Neural cell (in vitro differentiated cells): ENCODE measurements around the gene SYT17. TPM values are rescaled to one million over a fixed set of nuclear protein-coding genes. Genes with fewer than 3 reads are reported as not detected.

Experiments
- H2AFZ ChIP-seq: fragments of 200-600, 300-800 bp; sonication (generic), shearing (Covaris generic); 2 replicates; pipeline ENCODE4 v1.6.0; 2014; ENCODE audit warnings: low read depth, mild to moderate bottlenecking, antibody characterized with exemption, low read length, moderate library complexity
- H3F3A ChIP-seq: fragments of 200-600 bp; shearing (Covaris generic); 2 replicates; pipeline ENCODE4 v1.6.1; 2016; ENCODE audit warnings: mild to moderate bottlenecking, moderate library complexity, mixed read lengths, antibody characterized with exemption, low read length; ENCODE audit not compliant: insufficient read depth, poor library complexity, severe bottlenecking
- H3K27ac ChIP-seq: fragments of 200-600, 300-800 bp; sonication (generic), shearing (Covaris generic); 2 replicates; pipeline ENCODE4 v1.5.1; 2014; ENCODE audit warnings: mild to moderate bottlenecking, low read length, moderate library complexity
- H3K27me3 ChIP-seq: fragments of 300-800, 200-600 bp; sonication (generic), shearing (Covaris generic); 2 replicates; pipeline ENCODE4 v1.6.0; 2014; ENCODE audit warnings: mild to moderate bottlenecking, low read depth, low read length, moderate library complexity; ENCODE audit not compliant: insufficient read depth
- H3K36me3 ChIP-seq: fragments of 300-800, 200-600 bp; sonication (generic), shearing (Covaris generic); 2 replicates; pipeline ENCODE4 v1.5.1; 2014; ENCODE audit warnings: mild to moderate bottlenecking, antibody characterized with exemption, low read length, moderate library complexity; ENCODE audit not compliant: insufficient read depth
- H3K4me2 ChIP-seq: fragments of 300-800, 200-600 bp; sonication (generic), shearing (Covaris generic); 2 replicates; pipeline ENCODE4 v1.6.0; 2014; ENCODE audit warnings: mild to moderate bottlenecking, low read length
- H3K4me3 ChIP-seq: fragments of 300-800, 200-600 bp; sonication (generic), shearing (Covaris generic); 2 replicates; pipeline ENCODE4 v1.5.1; 2014; ENCODE audit warnings: mild to moderate bottlenecking, low read length, moderate library complexity
- H3K79me2 ChIP-seq: fragments of 200-600 bp; shearing (Covaris generic); replicated peaks from 2 replicates; pipeline ENCODE4 v1.6.0; 2014; ENCODE audit warnings: mild to moderate bottlenecking, low read length, moderate library complexity; ENCODE audit not compliant: insufficient read depth
- H3K9ac ChIP-seq: fragments of 300-800, 200-600 bp; sonication (generic), shearing (Covaris generic); 2 replicates; pipeline ENCODE4 v1.6.1; 2016; ENCODE audit warnings: mild to moderate bottlenecking, low read length, mixed read lengths
- H3K9me2 ChIP-seq: fragments of 200-600 bp; shearing (Covaris generic); 2 replicates; pipeline ENCODE4 v1.6.1; 2016; ENCODE audit warnings: mild to moderate bottlenecking, low read length, mixed read lengths; ENCODE audit not compliant: insufficient read depth
- H3K9me3 ChIP-seq: fragments of 200-600, 300-800 bp; sonication (generic), shearing (Covaris generic); 2 replicates; pipeline ENCODE4 v1.6.1; 2016; ENCODE audit warnings: mild to moderate bottlenecking, mixed run types, low read length, moderate library complexity, mixed read lengths
- H4K20me1 ChIP-seq: fragments of 200-600 bp; shearing (Covaris generic); 2 replicates; pipeline ENCODE4 v1.6.1; 2016; ENCODE audit warnings: mild to moderate bottlenecking, mixed run types; ENCODE audit not compliant: insufficient read depth
- EP300 ChIP-seq: fragments of 450-650 bp; conservative IDR thresholded peaks from 2 replicates; pipeline ENCODE4 v1.6.1; 2014; ENCODE audit warnings: antibody characterized with exemption, mild to moderate bottlenecking, moderate library complexity; ENCODE audit not compliant: poor library complexity, severe bottlenecking
- EZH2 ChIP-seq: fragments of 200-600, 300-800 bp; shearing (Covaris generic), sonication (generic); IDR thresholded peaks from 2 replicates; pipeline ENCODE4 v1.6.1; 2014; ENCODE audit warnings: antibody characterized with exemption, low read length, borderline replicate concordance, mild to moderate bottlenecking; ENCODE audit not compliant: insufficient read depth, poor library complexity, severe bottlenecking
- MXI1 ChIP-seq: fragments of 450-650 bp; conservative IDR thresholded peaks from 2 replicates; pipeline ENCODE4 v1.6.1; 2014; ENCODE audit warnings: antibody characterized with exemption, mild to moderate bottlenecking; ENCODE audit not compliant: poor library complexity, severe bottlenecking
- POLR2AphosphoS5 ChIP-seq: IDR thresholded peaks from 2 replicates; pipeline ENCODE4 v1.6.1; 2012
- RAD21 ChIP-seq: fragments of 450-650 bp; conservative IDR thresholded peaks from 2 replicates; pipeline ENCODE4 v1.6.1; 2014; ENCODE audit warnings: antibody characterized with exemption, mild to moderate bottlenecking, moderate library complexity
- SMC3 ChIP-seq: fragments of 450-650 bp; conservative IDR thresholded peaks from 2 replicates; pipeline ENCODE4 v1.6.1; 2014; ENCODE audit warnings: antibody characterized with exemption, mild to moderate bottlenecking, moderate library complexity; ENCODE audit not compliant: poor library complexity
- TAF1 ChIP-seq: IDR thresholded peaks from 2 replicates; pipeline ENCODE4 v1.6.1; 2012; ENCODE audit warnings: low read depth
- polyA plus RNA-seq: library from polyadenylated mRNA; depleted of rRNA; stranded (reverse); fragments of >200 nt; gene quantifications from 2 replicates; pipeline ENCODE4 v1.2.3, GENCODE V29; 2014
- TF ChIP-seq, protein P1 (sequence below): fragments of 450-650 bp; IDR thresholded peaks from 2 replicates; pipeline ENCODE4 v1.5.1; 2014; ENCODE audit warnings: antibody characterized with exemption, mild to moderate bottlenecking, moderate library complexity; ENCODE audit not compliant: poor library complexity, severe bottlenecking
- TF ChIP-seq, protein P2 (sequence below): IDR thresholded peaks from 2 replicates; pipeline ENCODE4 v1.6.1; 2012; ENCODE audit warnings: borderline replicate concordance

Gene SYT17
- polyA plus RNA-seq, 1 donor from 2014 or later, result 3.0 TPM

DNA sequence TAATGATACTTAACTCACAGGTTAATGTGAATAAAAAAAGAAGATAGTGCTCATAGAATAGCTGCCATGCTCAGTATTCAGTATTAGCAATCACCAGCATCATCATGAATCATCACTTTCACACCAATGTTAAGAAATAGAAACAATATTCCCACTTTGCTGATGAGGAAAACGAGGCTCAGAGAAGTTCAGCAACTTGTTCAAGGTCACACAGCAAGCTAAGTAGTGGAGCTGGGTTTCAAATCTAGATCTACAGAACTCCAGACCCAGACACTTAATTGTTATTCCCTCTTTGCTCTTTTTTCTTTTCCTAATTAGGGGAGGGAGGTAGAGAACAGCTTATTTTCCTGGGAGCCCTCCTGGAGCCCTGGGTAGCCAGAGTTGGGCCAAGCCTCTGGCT is 140.4 kb downstream of the SYT17 start:
- TF ChIP-seq MXI1 (no peak), EZH2 (no peak), EP300 (no peak), TAF1 (no peak), RAD21 (no peak), POLR2AphosphoS5 (no peak)
- TF ChIP-seq, protein P1, sequence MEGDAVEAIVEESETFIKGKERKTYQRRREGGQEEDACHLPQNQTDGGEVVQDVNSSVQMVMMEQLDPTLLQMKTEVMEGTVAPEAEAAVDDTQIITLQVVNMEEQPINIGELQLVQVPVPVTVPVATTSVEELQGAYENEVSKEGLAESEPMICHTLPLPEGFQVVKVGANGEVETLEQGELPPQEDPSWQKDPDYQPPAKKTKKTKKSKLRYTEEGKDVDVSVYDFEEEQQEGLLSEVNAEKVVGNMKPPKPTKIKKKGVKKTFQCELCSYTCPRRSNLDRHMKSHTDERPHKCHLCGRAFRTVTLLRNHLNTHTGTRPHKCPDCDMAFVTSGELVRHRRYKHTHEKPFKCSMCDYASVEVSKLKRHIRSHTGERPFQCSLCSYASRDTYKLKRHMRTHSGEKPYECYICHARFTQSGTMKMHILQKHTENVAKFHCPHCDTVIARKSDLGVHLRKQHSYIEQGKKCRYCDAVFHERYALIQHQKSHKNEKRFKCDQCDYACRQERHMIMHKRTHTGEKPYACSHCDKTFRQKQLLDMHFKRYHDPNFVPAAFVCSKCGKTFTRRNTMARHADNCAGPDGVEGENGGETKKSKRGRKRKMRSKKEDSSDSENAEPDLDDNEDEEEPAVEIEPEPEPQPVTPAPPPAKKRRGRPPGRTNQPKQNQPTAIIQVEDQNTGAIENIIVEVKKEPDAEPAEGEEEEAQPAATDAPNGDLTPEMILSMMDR, result no peak
- TF ChIP-seq, protein P2, sequence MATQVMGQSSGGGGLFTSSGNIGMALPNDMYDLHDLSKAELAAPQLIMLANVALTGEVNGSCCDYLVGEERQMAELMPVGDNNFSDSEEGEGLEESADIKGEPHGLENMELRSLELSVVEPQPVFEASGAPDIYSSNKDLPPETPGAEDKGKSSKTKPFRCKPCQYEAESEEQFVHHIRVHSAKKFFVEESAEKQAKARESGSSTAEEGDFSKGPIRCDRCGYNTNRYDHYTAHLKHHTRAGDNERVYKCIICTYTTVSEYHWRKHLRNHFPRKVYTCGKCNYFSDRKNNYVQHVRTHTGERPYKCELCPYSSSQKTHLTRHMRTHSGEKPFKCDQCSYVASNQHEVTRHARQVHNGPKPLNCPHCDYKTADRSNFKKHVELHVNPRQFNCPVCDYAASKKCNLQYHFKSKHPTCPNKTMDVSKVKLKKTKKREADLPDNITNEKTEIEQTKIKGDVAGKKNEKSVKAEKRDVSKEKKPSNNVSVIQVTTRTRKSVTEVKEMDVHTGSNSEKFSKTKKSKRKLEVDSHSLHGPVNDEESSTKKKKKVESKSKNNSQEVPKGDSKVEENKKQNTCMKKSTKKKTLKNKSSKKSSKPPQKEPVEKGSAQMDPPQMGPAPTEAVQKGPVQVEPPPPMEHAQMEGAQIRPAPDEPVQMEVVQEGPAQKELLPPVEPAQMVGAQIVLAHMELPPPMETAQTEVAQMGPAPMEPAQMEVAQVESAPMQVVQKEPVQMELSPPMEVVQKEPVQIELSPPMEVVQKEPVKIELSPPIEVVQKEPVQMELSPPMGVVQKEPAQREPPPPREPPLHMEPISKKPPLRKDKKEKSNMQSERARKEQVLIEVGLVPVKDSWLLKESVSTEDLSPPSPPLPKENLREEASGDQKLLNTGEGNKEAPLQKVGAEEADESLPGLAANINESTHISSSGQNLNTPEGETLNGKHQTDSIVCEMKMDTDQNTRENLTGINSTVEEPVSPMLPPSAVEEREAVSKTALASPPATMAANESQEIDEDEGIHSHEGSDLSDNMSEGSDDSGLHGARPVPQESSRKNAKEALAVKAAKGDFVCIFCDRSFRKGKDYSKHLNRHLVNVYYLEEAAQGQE, result no peak

DNA sequence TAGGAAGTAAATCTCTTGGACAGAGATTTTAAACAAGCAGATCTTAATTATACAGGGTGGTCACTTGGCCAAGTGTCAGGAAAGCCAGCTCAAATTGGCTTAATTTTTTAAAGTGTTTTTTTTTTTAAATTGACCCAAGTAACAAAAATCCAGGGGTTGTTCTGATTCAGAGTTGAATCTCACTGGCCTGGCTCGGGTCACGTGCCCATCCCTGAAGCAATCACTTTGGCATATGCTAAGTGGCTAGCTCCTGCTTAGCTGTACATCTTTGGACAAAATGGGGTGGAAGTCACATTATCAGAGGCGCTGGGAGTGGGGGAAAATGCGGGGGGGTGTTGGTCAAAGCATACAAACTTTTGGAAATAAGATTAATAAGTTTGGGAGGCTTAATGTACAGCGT is 141.1 kb downstream of the SYT17 start:
- Histone ChIP-seq H3K27me3 (no peaks in the 10 kb centered on the region), H3K4me2 (no peak overlapping the region), H2AFZ (no peak overlapping the region), H3K79me2 (no peaks in the 10 kb centered on the region), H3F3A (no peaks in the 10 kb centered on the region), H3K9me2 (no peaks in the 10 kb centered on the region), H3K9me3 (no peaks in the 10 kb centered on the region), H3K4me3 (no peak overlapping the region), H3K9ac (no peak overlapping the region), H3K27ac (no peak overlapping the region), H4K20me1 (no peaks in the 10 kb centered on the region), H3K36me3 (no peaks in the 10 kb centered on the region)
- TF ChIP-seq, protein P2, result no peak
- TF ChIP-seq EZH2 (no peak), EP300 (no peak), SMC3 (no peak), POLR2AphosphoS5 (no peak), TAF1 (no peak), MXI1 (no peak), RAD21 (no peak)
- TF ChIP-seq, protein P1, result no peak

More for the DNA sequence above, 140.4 kb downstream of the SYT17 start:
- Histone ChIP-seq H3K27me3 (no peaks in the 10 kb centered on the region), H3K36me3 (no peaks in the 10 kb centered on the region), H3K9ac (no peak overlapping the region), H3K27ac (no peak overlapping the region), H3K9me2 (no peaks in the 10 kb centered on the region), H3K79me2 (no peaks in the 10 kb centered on the region), H3K4me3 (no peak overlapping the region), H2AFZ (no peak overlapping the region), H3F3A (no peaks in the 10 kb centered on the region), H4K20me1 (no peaks in the 10 kb centered on the region), H3K9me3 (no peaks in the 10 kb centered on the region), H3K4me2 (no peak overlapping the region)
